IMR-90 (cell line): ENCODE measurements around the gene NOL4L.

Experiments
- BHLHE40 ChIP-seq: fragments of 150-350 bp; IDR thresholded peaks from 2 replicates; pipeline ENCODE4 v1.6.1; 2016; ENCODE audit warnings: mild to moderate bottlenecking, low read depth, low read length
- CHD1 ChIP-seq: IDR thresholded peaks from 2 replicates; pipeline ENCODE4 v1.6.1; 2012; ENCODE audit warnings: low read depth, low read length, improper control_type of control experiment
- CTCF ChIP-seq: conservative IDR thresholded peaks from 2 replicates; pipeline ENCODE4 v1.5.1; 2012; ENCODE audit warnings: mild to moderate bottlenecking, low read depth, low read length, improper control_type of control experiment
- MAFK ChIP-seq: IDR thresholded peaks from 2 replicates; pipeline ENCODE4 v1.6.1; 2012; ENCODE audit warnings: low read depth, low read length, improper control_type of control experiment
- MXI1 ChIP-seq: IDR thresholded peaks from 2 replicates; pipeline ENCODE4 v1.6.1; 2012; ENCODE audit warnings: low read depth, mild to moderate bottlenecking, low read length, moderate library complexity, borderline replicate concordance
- POLR2A ChIP-seq: IDR thresholded peaks from 2 replicates; pipeline ENCODE4 v1.6.1; 2012; ENCODE audit warnings: mild to moderate bottlenecking, low read depth, low read length
- RAD21 ChIP-seq: IDR thresholded peaks from 2 replicates; pipeline ENCODE4 v1.6.1; 2012; ENCODE audit warnings: low read length, improper control_type of control experiment
- RFX5 ChIP-seq: IDR thresholded peaks from 2 replicates; pipeline ENCODE4 v1.8.0; 2012; ENCODE audit warnings: low read depth, mild to moderate bottlenecking, low read length, moderate library complexity
- SMC3 ChIP-seq: fragments of 150-350 bp; IDR thresholded peaks from 2 replicates; pipeline ENCODE4 v1.6.1; 2016; ENCODE audit warnings: low read depth, mild to moderate bottlenecking, antibody characterized with exemption, low read length, moderate library complexity

- TF ChIP-seq CHD1, result no peak
- no peak for TF ChIP-seq SMC3
- TF ChIP-seq MAFK, result no peak
- no peak for TF ChIP-seq CTCF
- no peak for TF ChIP-seq POLR2A
- TF ChIP-seq RFX5, result no peak
- no peak for TF ChIP-seq MXI1
- no peak for TF ChIP-seq RAD21
- no peak for TF ChIP-seq BHLHE40
Observed at GRCh38 chr20:32507998-32508774, 76.9 kb downstream of the NOL4L start.
